ENCODE measurements around the gene PCDHB5. TPM values are rescaled to one million over a fixed set of nuclear protein-coding genes. Genes with fewer than 3 reads are reported as not detected.
A peak's percentile ranks its signal among the peaks of the same experiment; 100 is the strongest.
"Not testable (repeated sequence)": the region's sequence is repeated elsewhere in the genome, so short reads cannot be mapped to it uniquely, and the experiment has no call there.

Gene PCDHB5
- total RNA-seq, 1 experiment from 2014 or later: 0.07 TPM

- DNase-seq (ENCODE audit: extremely low read depth, low read depth): no peak
Observed at GRCh38 chr5:141150993-141151325, 16.0 kb downstream of the PCDHB5 start.

- DNase-seq (ENCODE audit: extremely low read depth, low read depth): not testable (repeated sequence)
Observed at GRCh38 chr5:141151632-141152031, 16.6 kb downstream of the PCDHB5 start.

- DNase-seq (ENCODE audit: extremely low read depth, low read depth): not testable (repeated sequence)
Observed at GRCh38 chr5:141152096-141152495, 17.1 kb downstream of the PCDHB5 start.

GRCh38 chr5:141155540-141156374, 20.8 kb downstream of the PCDHB5 start:
- peak; percentile 3 for DNase-seq (ENCODE audit: extremely low read depth, low read depth)

- DNase-seq (ENCODE audit: extremely low read depth, low read depth): not testable (repeated sequence)
Observed at GRCh38 chr5:141157356-141157755, 22.4 kb downstream of the PCDHB5 start.

GRCh38 chr5:141157901-141158300, 22.9 kb downstream of the PCDHB5 start:
- not testable (repeated sequence) for DNase-seq (ENCODE audit: extremely low read depth, low read depth)

GRCh38 chr5:141172381-141173204, 37.6 kb downstream of the PCDHB5 start, which contains the start of gene PCDHB7:
Gene PCDHB7 (plus strand): TSS chr5:141172644. CDS start chr5:141172836, 192 bp downstream.
- peak; percentile 52 for DNase-seq (ENCODE audit: extremely low read depth, low read depth)

- DNase-seq (ENCODE audit: extremely low read depth, low read depth): not testable (repeated sequence)
Observed at GRCh38 chr5:141174291-141175104, 39.5 kb downstream of the PCDHB5 start.

- DNase-seq (ENCODE audit: extremely low read depth, low read depth): no peak
Observed at GRCh38 chr5:141175933-141176332, 40.9 kb downstream of the PCDHB5 start.

GRCh38 chr5:141177577-141178191, 42.7 kb downstream of the PCDHB5 start, which contains the start of gene PCDHB8:
Gene PCDHB8 (plus strand): TSS chr5:141177790. CDS start chr5:141178035, 245 bp downstream.
- peak; percentile 24 for DNase-seq (ENCODE audit: extremely low read depth, low read depth)

- not testable (repeated sequence) for DNase-seq (ENCODE audit: extremely low read depth, low read depth)
Observed at GRCh38 chr5:141179371-141179770, 44.4 kb downstream of the PCDHB5 start.

- DNase-seq (ENCODE audit: extremely low read depth, low read depth): not testable (repeated sequence)
Observed at GRCh38 chr5:141179876-141180275, 44.9 kb downstream of the PCDHB5 start.

GRCh38 chr5:141180313-141180712, 45.3 kb downstream of the PCDHB5 start:
- no peak for DNase-seq (ENCODE audit: extremely low read depth, low read depth)

GRCh38 chr5:141182248-141182647, 47.2 kb downstream of the PCDHB5 start, which contains the start of gene PCDHB16:
Gene PCDHB16 (plus strand): TSS chr5:141182387. CDS start chr5:141182560, 173 bp downstream.
- DNase-seq (ENCODE audit: extremely low read depth, low read depth): peak; percentile 60

- DNase-seq (ENCODE audit: extremely low read depth, low read depth): not testable (repeated sequence)
Observed at GRCh38 chr5:141184117-141184855, 49.3 kb downstream of the PCDHB5 start.

GRCh38 chr5:141186897-141187512, 52.0 kb downstream of the PCDHB5 start, which contains the start of gene PCDHB9:
Gene PCDHB9 (plus strand): TSS chr5:141187161. CDS start chr5:141187319, 158 bp downstream.
- peak; percentile 18 for DNase-seq (ENCODE audit: extremely low read depth, low read depth)
